HUES6 (cell line): Measurements from ENCODE around the gene LRBA.
"Not testable (repeated sequence)": the region's sequence is repeated elsewhere in the genome, so short reads cannot be mapped to it uniquely, and the experiment has no call there.

Source experiments
- H3K27ac ChIP-seq: 2 replicates; pipeline ENCODE4 v1.7.0; 2013; ENCODE audit warnings: low read depth, mild to moderate bottlenecking, low read length, inconsistent platforms
- H3K27me3 ChIP-seq: 2 replicates; pipeline ENCODE4 v1.6.1; 2013; ENCODE audit warnings: low read length; ENCODE audit not compliant: control insufficient read depth, insufficient read depth
- H3K36me3 ChIP-seq: 2 replicates; pipeline ENCODE4 v1.6.1; 2013; ENCODE audit warnings: low read length; ENCODE audit not compliant: control insufficient read depth, insufficient read depth
- H3K4me1 ChIP-seq: 2 replicates; pipeline ENCODE4 v1.6.1; 2013; ENCODE audit warnings: low read length; ENCODE audit not compliant: control insufficient read depth, insufficient read depth
- H3K4me3 ChIP-seq: 2 replicates; pipeline ENCODE4 v1.5.1; 2013; ENCODE audit warnings: low read depth, low read length
- H3K9ac ChIP-seq: one replicate; pipeline ENCODE4 v1.6.1; 2013; ENCODE audit warnings: mild to moderate bottlenecking, low read length
- H3K9me3 ChIP-seq: 2 replicates; pipeline ENCODE4 v1.6.1; 2013; ENCODE audit warnings: low read depth, low read length; ENCODE audit not compliant: control insufficient read depth, insufficient read depth

LRBA gene

GRCh38 chr4:150668824-150669223 is 346.3 kb downstream of the LRBA start:
- no peak overlapping the region for H3K4me3 ChIP-seq
- H3K27ac ChIP-seq = no peak overlapping the region
- H3K36me3 ChIP-seq = no peaks in the 10 kb centered on the region
- no peaks in the 10 kb centered on the region for H3K9me3 ChIP-seq
- H3K9ac ChIP-seq = no peak overlapping the region
- no peaks in the 10 kb centered on the region; the same call in 1 of the 2 replicates for H3K4me1 ChIP-seq
- no peaks in the 10 kb centered on the region for H3K27me3 ChIP-seq

GRCh38 chr4:150664935-150665334 is 350.1 kb downstream of the LRBA start:
- Histone ChIP-seq H3K9me3 (0 out of 2 replicates have a peak, but pooled peaks cover 3% of the 10 kb centered on the region), H3K4me3 (no peak overlapping the region), H3K27me3 (no peaks in the 10 kb centered on the region), H3K9ac (no peak overlapping the region), H3K36me3 (no peaks in the 10 kb centered on the region), H3K27ac (no peak overlapping the region), H3K4me1 (no peaks in the 10 kb centered on the region; the same call in 1 of the 2 replicates)

GRCh38 chr4:150662686-150663085 is 352.4 kb downstream of the LRBA start:
- Histone ChIP-seq H3K27me3 (no peaks in the 10 kb centered on the region), H3K4me1 (no peaks in the 10 kb centered on the region; the same call in 1 of the 2 replicates), H3K27ac (no peak overlapping the region), H3K9ac (no peak overlapping the region), H3K36me3 (no peaks in the 10 kb centered on the region), H3K9me3 (0 out of 2 replicates have a peak, but pooled peaks cover 3% of the 10 kb centered on the region), H3K4me3 (no peak overlapping the region)

GRCh38 chr4:150661551-150661950 is 353.5 kb downstream of the LRBA start:
- not testable (repeated sequence) for H3K27ac ChIP-seq, H3K9ac ChIP-seq, H3K9me3 ChIP-seq, H3K4me3 ChIP-seq, H3K36me3 ChIP-seq, H3K4me1 ChIP-seq, H3K27me3 ChIP-seq

GRCh38 chr4:150658258-150658657 is 356.8 kb downstream of the LRBA start:
- H3K9ac ChIP-seq, H3K27me3 ChIP-seq, H3K4me1 ChIP-seq, H3K9me3 ChIP-seq, H3K4me3 ChIP-seq, H3K36me3 ChIP-seq, H3K27ac ChIP-seq: not testable (repeated sequence)

- Histone ChIP-seq H3K27me3 (no peaks in the 10 kb centered on the region), H3K9ac (no peak overlapping the region), H3K4me3 (no peak overlapping the region), H3K9me3 (0 out of 2 replicates have a peak, but pooled peaks cover 3% of the 10 kb centered on the region), H3K27ac (no peak overlapping the region), H3K4me1 (no peaks in the 10 kb centered on the region), H3K36me3 (no peaks in the 10 kb centered on the region)
Observed at GRCh38 chr4:150656891-150657290, 358.2 kb downstream of the LRBA start.

- no peaks in the 10 kb centered on the region for H3K4me1 ChIP-seq
- H3K9ac ChIP-seq = no peak overlapping the region
- H3K36me3 ChIP-seq = no peaks in the 10 kb centered on the region
- no peaks in the 10 kb centered on the region for H3K27me3 ChIP-seq
- no peaks in the 10 kb centered on the region for H3K9me3 ChIP-seq
- H3K4me3 ChIP-seq = no peak overlapping the region
- H3K27ac ChIP-seq = no peak overlapping the region
Observed at GRCh38 chr4:150650751-150651150, 364.3 kb downstream of the LRBA start.

- Histone ChIP-seq H3K9me3 (no peaks in the 10 kb centered on the region), H3K9ac (no peak overlapping the region), H3K4me1 (no peaks in the 10 kb centered on the region), H3K36me3 (no peaks in the 10 kb centered on the region), H3K27me3 (no peaks in the 10 kb centered on the region), H3K4me3 (no peak overlapping the region), H3K27ac (no peak overlapping the region)
Observed at GRCh38 chr4:150648123-150648522, 367.0 kb downstream of the LRBA start.

GRCh38 chr4:150647008-150647407 is 368.1 kb downstream of the LRBA start:
- Histone ChIP-seq H3K27me3 (no peaks in the 10 kb centered on the region), H3K36me3 (no peaks in the 10 kb centered on the region)

GRCh38 chr4:150641612-150642011 is 373.5 kb downstream of the LRBA start:
- Histone ChIP-seq H3K36me3 (no peaks in the 10 kb centered on the region), H3K27ac (no peak overlapping the region), H3K4me3 (no peak overlapping the region), H3K4me1 (no peaks in the 10 kb centered on the region), H3K9me3 (no peaks in the 10 kb centered on the region), H3K27me3 (no peaks in the 10 kb centered on the region), H3K9ac (no peak overlapping the region)

More at GRCh38 chr4:150647008-150647407, 368.1 kb downstream of the LRBA start:
- Histone ChIP-seq H3K27ac (no peak overlapping the region), H3K4me3 (no peak overlapping the region), H3K9ac (no peak overlapping the region), H3K4me1 (no peaks in the 10 kb centered on the region), H3K9me3 (no peaks in the 10 kb centered on the region)

- no peaks in the 10 kb centered on the region for H3K9me3 ChIP-seq
- no peak overlapping the region for H3K9ac ChIP-seq
- no peaks in the 10 kb centered on the region for H3K36me3 ChIP-seq
- no peaks in the 10 kb centered on the region for H3K4me1 ChIP-seq
- no peak overlapping the region for H3K4me3 ChIP-seq
- no peaks in the 10 kb centered on the region for H3K27me3 ChIP-seq
- no peak overlapping the region for H3K27ac ChIP-seq
Observed at GRCh38 chr4:150632639-150633038, 382.4 kb downstream of the LRBA start.

- H3K4me3 ChIP-seq = no peak overlapping the region
- H3K9ac ChIP-seq = no peak overlapping the region
- H3K9me3 ChIP-seq = no peaks in the 10 kb centered on the region
- no peaks in the 10 kb centered on the region for H3K36me3 ChIP-seq
- no peak overlapping the region for H3K27ac ChIP-seq
- H3K4me1 ChIP-seq = peaks cover 7% of the 10 kb centered on the region; the same call in 1 of the 2 replicates
- H3K27me3 ChIP-seq = no peaks in the 10 kb centered on the region
Observed at GRCh38 chr4:150628073-150628472, 387.0 kb downstream of the LRBA start.
